Stimulated activated CD8-positive, alpha-beta memory T cell treated with anti-CD3 and anti-CD28 coated beads, Interleukin-4, amount 100 ng/mL, for 1 hour (primary cell): ENCODE data around the gene ADCY10.

ENCODE experiments used
- DNase-seq, 2 donors: peaks; one replicate each; pipeline ENCODE4 v3.0.0-alpha.2; 2020; ENCODE audit warnings: low read depth in 2 of 2, low spot score in 1 of 2

Gene ADCY10

GRCh38 chr1:167784876-167785550 is 128.9 kb downstream of the ADCY10 start:
- no peak for DNase-seq

GRCh38 chr1:167782946-167783345 is 131.0 kb downstream of the ADCY10 start:
- DNase-seq: no peak

GRCh38 chr1:167781558-167781957 is 132.4 kb downstream of the ADCY10 start:
- DNase-seq: no peak

- DNase-seq: no peak
These were observed 136.7 kb downstream of the ADCY10 start for GRCh38 chr1:167777269-167777650.

GRCh38 chr1:167776616-167777268 is 137.2 kb downstream of the ADCY10 start:
- DNase-seq: no peak

DNA sequence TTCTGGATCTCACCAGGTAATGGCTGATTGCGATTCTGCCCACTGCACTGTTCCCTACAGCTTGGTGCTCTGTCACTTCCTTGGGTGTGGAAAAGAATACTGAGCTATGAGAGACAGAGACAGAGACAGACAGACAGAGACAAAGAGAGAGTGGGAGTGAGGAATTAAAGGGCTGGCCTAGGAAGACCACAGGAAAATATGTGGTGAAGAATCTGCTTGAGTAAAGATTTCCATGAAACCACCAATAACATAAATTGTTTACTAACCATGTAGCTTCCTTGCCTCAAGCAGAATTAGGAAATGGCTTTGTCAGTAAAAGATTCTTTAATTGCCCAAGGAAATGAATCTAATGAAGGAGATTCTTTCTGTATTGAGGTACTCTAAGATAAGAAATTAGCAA is 137.8 kb downstream of the ADCY10 start:
- no peak for DNase-seq

GRCh38 chr1:167775178-167775577 is 138.8 kb downstream of the ADCY10 start:
- DNase-seq: no peak

DNA sequence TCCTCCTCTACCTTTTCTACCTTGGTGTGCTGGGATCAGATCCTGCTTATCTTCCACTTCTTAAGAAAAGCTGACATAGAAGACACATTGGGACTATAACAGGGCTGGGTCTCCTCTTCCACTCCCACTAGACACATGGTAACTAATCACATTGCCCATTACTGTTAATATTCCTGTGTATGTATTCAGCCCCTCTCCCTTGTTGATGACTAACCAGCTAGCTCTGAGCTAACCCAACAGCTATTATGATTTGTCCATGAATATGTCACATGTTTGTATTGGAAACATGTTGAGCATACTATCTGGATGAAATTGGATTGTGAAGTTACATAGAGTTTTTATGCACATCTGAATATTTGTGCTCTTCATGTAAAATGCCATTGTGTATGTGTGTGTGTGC is 139.2 kb downstream of the ADCY10 start:
- no peak for DNase-seq

DNA sequence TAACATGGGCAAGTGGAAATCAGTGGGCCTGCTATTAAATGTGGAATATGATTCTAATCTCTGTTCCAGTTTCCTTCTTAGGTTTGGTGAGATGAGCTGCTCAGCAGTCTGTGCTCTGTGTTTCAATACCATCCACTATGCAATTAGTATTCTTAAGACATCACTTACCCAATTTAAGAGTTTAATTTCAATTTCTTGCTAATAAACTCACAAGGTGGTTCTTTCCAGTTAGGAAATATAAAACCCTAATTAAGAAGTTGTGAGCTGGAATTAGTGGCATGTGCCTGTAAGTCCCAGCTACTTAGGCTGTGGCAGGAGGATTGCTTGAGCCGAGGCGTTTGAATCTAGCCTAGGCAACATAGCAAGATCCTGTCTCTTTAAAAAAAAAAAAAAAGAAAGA is 140.4 kb downstream of the ADCY10 start:
- no peak for DNase-seq

DNA sequence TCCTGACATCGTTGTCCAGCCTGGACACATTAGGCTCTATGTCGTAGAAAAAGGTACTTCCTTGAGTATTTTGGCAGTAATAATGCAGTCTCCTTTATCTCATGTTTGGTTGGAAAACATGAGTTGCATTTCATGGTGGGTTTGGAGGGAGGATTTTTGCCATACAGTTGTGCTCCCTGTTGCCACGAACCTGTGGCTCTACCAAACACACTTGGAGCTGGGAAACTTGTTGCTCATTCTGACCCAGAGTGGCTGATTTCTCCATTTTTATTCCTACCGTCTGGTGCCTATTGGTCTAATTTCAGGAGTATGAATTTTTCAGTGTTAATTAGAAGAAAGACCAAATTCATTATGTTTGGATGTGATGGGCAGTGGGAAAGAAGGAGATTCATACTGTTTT is 141.5 kb downstream of the ADCY10 start:
- no peak for DNase-seq

GRCh38 chr1:167770127-167770526 is 143.8 kb downstream of the ADCY10 start:
- no peak for DNase-seq

DNA sequence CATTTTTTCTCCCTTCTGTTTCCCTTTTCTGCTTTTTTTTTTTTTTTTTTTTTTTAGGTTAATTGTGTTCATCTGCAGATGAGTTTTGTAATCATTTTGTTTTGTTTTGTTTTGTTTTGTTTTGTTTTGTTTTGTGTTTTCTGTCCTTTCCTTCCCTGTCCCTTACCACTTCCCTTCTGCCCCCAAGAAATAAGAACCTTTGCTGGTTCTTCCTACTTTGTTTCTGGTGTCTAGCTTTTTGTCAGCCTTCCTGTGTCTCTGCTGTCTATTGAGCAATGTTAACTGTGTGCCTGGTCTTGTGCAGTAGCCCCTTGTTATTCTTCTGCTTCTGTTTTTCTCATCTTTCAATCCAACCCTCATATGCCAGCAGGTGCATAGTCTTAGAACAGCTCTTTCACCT is 146.2 kb downstream of the ADCY10 start:
- DNase-seq: no peak

- DNase-seq: no peak
These were observed 147.4 kb downstream of the ADCY10 start for GRCh38 chr1:167766538-167766937.

- DNase-seq: no peak
These were observed 148.4 kb downstream of the ADCY10 start for GRCh38 chr1:167765496-167765895.

- no peak for DNase-seq
These were observed 149.2 kb downstream of the ADCY10 start for GRCh38 chr1:167764458-167765330.

DNA sequence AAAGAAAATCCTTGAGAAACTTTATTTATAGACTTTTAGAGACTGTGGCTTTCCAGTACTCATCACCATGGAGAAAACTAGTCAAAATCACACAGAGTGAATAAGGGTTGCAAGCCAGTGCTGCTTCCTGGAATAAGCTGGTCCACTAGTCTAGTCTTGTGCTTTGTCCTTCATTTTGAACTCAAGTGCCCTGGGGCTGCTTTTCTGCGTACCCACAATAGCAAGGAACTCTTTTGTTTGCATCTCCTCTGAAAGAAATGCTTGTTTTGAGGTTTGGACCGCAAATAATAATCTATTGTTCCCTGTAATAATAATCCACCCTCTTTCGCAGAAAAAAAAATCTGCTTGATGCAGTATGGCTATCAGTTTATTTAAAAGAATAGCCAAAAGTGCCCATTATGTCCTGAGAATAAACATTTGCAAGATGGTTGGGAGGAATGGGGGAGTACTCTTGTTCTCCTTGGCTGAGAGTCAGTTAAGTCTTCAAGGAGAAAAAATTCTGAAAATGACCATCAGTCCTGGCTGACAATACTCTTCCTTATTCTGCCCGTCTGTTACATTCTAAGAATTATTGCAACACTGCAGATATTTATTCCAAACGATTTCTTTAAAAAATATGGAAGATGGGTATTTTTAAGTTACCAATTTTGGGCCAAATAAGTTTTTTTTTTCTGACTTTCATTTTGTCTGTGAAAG is 150.3 kb downstream of the ADCY10 start:
- no peak for DNase-seq

GRCh38 chr1:167762061-167762746 is 151.7 kb downstream of the ADCY10 start:
- no peak for DNase-seq

GRCh38 chr1:167761400-167761799 is 152.5 kb downstream of the ADCY10 start:
- no peak for DNase-seq
